GM23338 (cell line): ENCODE results near the gene VSIG4. TPM values are rescaled to one million over a fixed set of nuclear protein-coding genes. Genes with fewer than 3 reads are reported as not detected.

Source experiments
- ATAC-seq: fragments of 200-7000 bp; cut with Tn5 transposase; 3 replicates; pipeline ENCODE4 v1.9.1; 2020
- DNase-seq: peaks from one replicate; pipeline ENCODE4 v3.0.0-alpha.2; 2015; ENCODE audit warnings: low spot score
- H2AFZ ChIP-seq: fragments of 200-600 bp; sonication (generic); 2 replicates; pipeline ENCODE4 v1.8.0; 2016; ENCODE audit warnings: antibody characterized with exemption, mild to moderate bottlenecking, moderate library complexity
- H3F3A ChIP-seq: fragments of 200-600 bp; sonication (generic); replicated peaks from 2 replicates; pipeline ENCODE4 v1.8.0; 2017; ENCODE audit warnings: antibody characterized with exemption, mixed run types, low read depth
- H3K27ac ChIP-seq: fragments of 200-600 bp; sonication (generic); 2 replicates; pipeline ENCODE4 v1.6.1; 2016; ENCODE audit warnings: low read depth
- H3K27me3 ChIP-seq: fragments of 200-600 bp; sonication (generic); 2 replicates; pipeline ENCODE4 v1.8.0; 2016; ENCODE audit warnings: mild to moderate bottlenecking, mixed run types, moderate library complexity; ENCODE audit not compliant: insufficient read depth
- H3K36me3 ChIP-seq: fragments of 200-600 bp; sonication (generic); 2 replicates; pipeline ENCODE4 v1.8.0; 2016; ENCODE audit warnings: mild to moderate bottlenecking; ENCODE audit not compliant: insufficient read depth
- H3K4me1 ChIP-seq: fragments of 200-600 bp; sonication (generic); 2 replicates; pipeline ENCODE4 v1.8.0; 2016; ENCODE audit warnings: mild to moderate bottlenecking, moderate library complexity; ENCODE audit not compliant: insufficient read depth
- H3K4me2 ChIP-seq: fragments of 200-600 bp; sonication (generic); 2 replicates; pipeline ENCODE4 v1.7.1; 2017; ENCODE audit warnings: mixed run types
- H3K4me3 ChIP-seq: fragments of 200-600 bp; sonication (generic); 2 replicates; pipeline ENCODE4 v1.6.1; 2016; ENCODE audit warnings: mixed run types
- H3K79me2 ChIP-seq: fragments of 200-600 bp; sonication (generic); replicated peaks from 2 replicates; pipeline ENCODE4 v1.8.0; 2017; ENCODE audit warnings: mild to moderate bottlenecking; ENCODE audit not compliant: insufficient read depth
- H3K9me2 ChIP-seq: fragments of 200-600 bp; sonication (generic); 2 replicates; pipeline ENCODE4 v1.8.0; 2017; ENCODE audit not compliant: insufficient read depth
- H4K20me1 ChIP-seq: fragments of 200-600 bp; sonication (generic); replicated peaks from 2 replicates; pipeline ENCODE4 v1.8.0; 2017; ENCODE audit warnings: mild to moderate bottlenecking; ENCODE audit not compliant: insufficient read depth
- H3K27ac Mint-ChIP-seq: 2 replicates; pipeline ENCODE4 v1.8.0; 2020; ENCODE audit warnings: inconsistent platforms, mild to moderate bottlenecking, moderate library complexity, mixed read lengths
- H3K27me3 Mint-ChIP-seq: 3 replicates; pipeline ENCODE4 v1.8.0; 2022; ENCODE audit warnings: low read depth, mild to moderate bottlenecking, moderate library complexity, mixed read lengths, inconsistent platforms; ENCODE audit not compliant: insufficient read depth, poor library complexity
- H3K36me3 Mint-ChIP-seq: 3 replicates; pipeline ENCODE4 v1.8.0; 2021; ENCODE audit warnings: low read depth, mild to moderate bottlenecking, inconsistent platforms, moderate library complexity, mixed read lengths
- H3K4me1 Mint-ChIP-seq: 3 replicates; pipeline ENCODE4 v1.8.0; 2020; ENCODE audit warnings: mild to moderate bottlenecking, inconsistent platforms, mixed read lengths
- H3K4me3 Mint-ChIP-seq: 3 replicates; pipeline ENCODE4 v1.8.0; 2021; ENCODE audit warnings: moderate library complexity, mild to moderate bottlenecking, inconsistent platforms, mixed read lengths
- H3K9me3 Mint-ChIP-seq: 3 replicates; pipeline ENCODE4 v1.8.0; 2020; ENCODE audit warnings: moderate library complexity, mild to moderate bottlenecking, inconsistent platforms, mixed read lengths
- CTCF ChIP-seq, 2 experiments: fragments of 200-600 bp in 1 of 2; sonication (generic) in 1 of 2; conservative IDR thresholded peaks; 2 replicates each; pipeline versions ENCODE4 v1.5.1 to v1.6.1; 2016 to 2017; ENCODE audit warnings: antibody characterized with exemption in 2 of 2, low read depth in 2 of 2, mild to moderate bottlenecking in 2 of 2, moderate library complexity in 1 of 2
- EZH2phosphoT487 ChIP-seq: fragments of 200-600 bp; sonication (generic); IDR thresholded peaks from one replicate; pipeline ENCODE4 v1.8.1; 2018; ENCODE audit warnings: antibody characterized with exemption; ENCODE audit not compliant: unreplicated experiment
- JUNB ChIP-seq: IDR thresholded peaks from one replicate; pipeline ENCODE4 v1.6.1; 2016; ENCODE audit warnings: antibody characterized with exemption; ENCODE audit not compliant: unreplicated experiment
- POLR2AphosphoS5 ChIP-seq: IDR thresholded peaks from 2 replicates; pipeline ENCODE4 v1.6.1; 2016; ENCODE audit warnings: antibody characterized with exemption, low read depth
- REST ChIP-seq: IDR thresholded peaks from one replicate; pipeline ENCODE4 v1.6.1; 2018; ENCODE audit warnings: antibody characterized with exemption; ENCODE audit not compliant: unreplicated experiment
- STAT1 ChIP-seq: IDR thresholded peaks from one replicate; pipeline ENCODE4 v1.6.1; 2016; ENCODE audit warnings: antibody characterized with exemption; ENCODE audit not compliant: unreplicated experiment
- ZNF114 ChIP-seq: fragments of 250-450 bp; sonication (Bioruptor Pico); IDR thresholded peaks from 2 replicates; pipeline ENCODE4 v1.5.0; 2020; ENCODE audit warnings: mild to moderate bottlenecking, moderate library complexity
- ZNF331 ChIP-seq: fragments of 250-450 bp; sonication (Bioruptor Pico); IDR thresholded peaks from 2 replicates; pipeline ENCODE4 v1.5.0; 2020; ENCODE audit warnings: low read depth, mild to moderate bottlenecking, moderate library complexity
- ZNF462 ChIP-seq: fragments of 250-450 bp; sonication (Bioruptor Pico); IDR thresholded peaks from 2 replicates; pipeline ENCODE4 v1.5.0; 2020; ENCODE audit warnings: mild to moderate bottlenecking, moderate library complexity
- polyA plus RNA-seq: library from polyadenylated mRNA; unstranded; fragments of >200 nt; fragmentation: Nextera tagmentation; extraction: Ambion mirVana; gene quantifications from 2 replicates; pipeline ENCODE4 v1.2.1, GENCODE V29; 2016
- total RNA-seq: library from RNA; depleted of rRNA; stranded (reverse); fragments of >200 nt; shearing (Covaris generic); gene quantifications from 2 replicates; pipeline ENCODE4 v1.2.3, GENCODE V29; 2014
- TF ChIP-seq, protein P1 (sequence below): IDR thresholded peaks from 2 replicates; pipeline ENCODE4 v1.6.1; 2016; ENCODE audit warnings: antibody characterized with exemption

VSIG4 gene
- total and polyA plus RNA-seq, 2 experiments from 2014 or later = not detected

DNA sequence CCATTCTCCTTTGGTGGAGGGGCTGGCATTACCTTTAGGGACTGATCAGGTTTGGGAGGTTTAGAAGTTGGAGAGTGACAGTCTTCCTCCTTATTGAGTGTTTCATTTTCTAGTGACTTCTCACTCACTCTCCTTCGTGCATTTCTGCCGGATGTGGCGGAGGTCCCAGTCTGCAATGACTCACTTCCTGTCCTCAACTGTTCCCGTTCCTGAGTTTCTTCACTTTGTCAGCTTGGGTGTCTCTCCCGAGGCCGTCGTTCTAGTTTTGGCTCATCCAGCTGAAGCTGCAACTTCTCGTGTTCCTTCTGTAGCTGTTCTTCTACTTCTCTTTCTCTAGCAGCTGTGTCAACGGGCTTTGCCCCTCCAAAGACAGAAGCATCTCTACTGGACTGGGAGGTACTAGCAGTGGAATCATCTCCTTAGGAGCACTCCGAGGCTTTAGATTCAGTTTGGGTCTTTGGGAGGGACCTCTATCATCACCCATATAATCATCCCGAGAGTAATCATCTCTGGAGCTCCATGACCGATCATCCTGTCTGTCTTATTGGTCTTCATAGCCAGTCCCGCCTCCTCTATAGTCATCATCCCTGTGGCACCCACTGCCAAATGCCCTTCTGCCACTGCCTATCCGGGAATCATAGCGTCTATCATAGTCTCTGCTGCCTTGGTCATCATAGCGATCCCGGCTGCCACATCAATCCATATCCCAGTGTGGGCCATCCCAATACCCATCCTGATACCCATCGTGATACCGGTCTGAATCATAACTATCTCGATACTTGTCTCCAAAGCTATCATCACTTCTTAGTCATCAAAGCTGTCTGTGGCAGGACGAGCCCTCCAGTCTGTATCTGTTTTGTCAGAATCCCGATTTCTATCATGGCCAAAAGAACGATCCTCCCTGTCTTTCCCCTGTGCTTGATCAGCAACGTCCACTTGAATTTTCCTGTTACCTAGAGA, 35.3 kb upstream of the VSIG4 start:
- peaks cover 2% of the 10 kb centered on the region for H3K27me3 Mint-ChIP-seq
- Histone ChIP-seq H3K36me3 (no peaks in the 10 kb centered on the region), H3K27me3 (no peaks in the 10 kb centered on the region), H3K79me2 (no peaks in the 10 kb centered on the region), H3K4me3 (no peak overlapping the region), H2AFZ (no peak overlapping the region), H3K4me2 (no peak overlapping the region), H3K9me2 (no peaks in the 10 kb centered on the region), H4K20me1 (no peaks in the 10 kb centered on the region), H3F3A (no peaks in the 10 kb centered on the region), H3K27ac (no peak overlapping the region), H3K4me1 (no peaks in the 10 kb centered on the region)
- H3K36me3 Mint-ChIP-seq = no peaks in the 10 kb centered on the region
- TF ChIP-seq CTCF (conservative IDR thresholded peaks at IDR 0.05; ENCODE audit: low read depth in 2 of 2) (no peak), JUNB (no peak), ZNF114 (CRISPR knock-in tag) (no peak), ZNF462 (CRISPR knock-in tag) (no peak), EZH2phosphoT487 (no peak), STAT1 (no peak), ZNF331 (CRISPR knock-in tag) (no peak), REST (no peak), POLR2AphosphoS5 (no peak)
- TF ChIP-seq, protein P1, sequence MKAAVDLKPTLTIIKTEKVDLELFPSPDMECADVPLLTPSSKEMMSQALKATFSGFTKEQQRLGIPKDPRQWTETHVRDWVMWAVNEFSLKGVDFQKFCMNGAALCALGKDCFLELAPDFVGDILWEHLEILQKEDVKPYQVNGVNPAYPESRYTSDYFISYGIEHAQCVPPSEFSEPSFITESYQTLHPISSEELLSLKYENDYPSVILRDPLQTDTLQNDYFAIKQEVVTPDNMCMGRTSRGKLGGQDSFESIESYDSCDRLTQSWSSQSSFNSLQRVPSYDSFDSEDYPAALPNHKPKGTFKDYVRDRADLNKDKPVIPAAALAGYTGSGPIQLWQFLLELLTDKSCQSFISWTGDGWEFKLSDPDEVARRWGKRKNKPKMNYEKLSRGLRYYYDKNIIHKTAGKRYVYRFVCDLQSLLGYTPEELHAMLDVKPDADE = no peak
- H3K9me3 Mint-ChIP-seq = peaks cover 12% of the 10 kb centered on the region; the same call in 2 of the 3 replicates
- no peak for DNase-seq
- H3K4me1 Mint-ChIP-seq = no peaks in the 10 kb centered on the region
- H3K4me3 Mint-ChIP-seq = no peak overlapping the region
- no peak overlapping the region for H3K27ac Mint-ChIP-seq
- no peak for ATAC-seq
